OCI-LY3 (cell line): ENCODE results near the gene RTL10.

ENCODE experiments used
- EZH2phosphoT487 ChIP-seq: fragments of 200-600 bp; shearing (Covaris generic); IDR thresholded peaks from 2 replicates; pipeline ENCODE4 v1.6.1; 2018; ENCODE audit warnings: antibody characterized with exemption, mixed run types, low read depth
- TF ChIP-seq, protein P1 (sequence below): fragments of 200-600, 300-600 bp; sonication (generic); IDR thresholded peaks from 2 replicates; pipeline ENCODE4 v1.5.1; 2014; ENCODE audit warnings: antibody characterized with exemption, low read length, low read depth

DNA sequence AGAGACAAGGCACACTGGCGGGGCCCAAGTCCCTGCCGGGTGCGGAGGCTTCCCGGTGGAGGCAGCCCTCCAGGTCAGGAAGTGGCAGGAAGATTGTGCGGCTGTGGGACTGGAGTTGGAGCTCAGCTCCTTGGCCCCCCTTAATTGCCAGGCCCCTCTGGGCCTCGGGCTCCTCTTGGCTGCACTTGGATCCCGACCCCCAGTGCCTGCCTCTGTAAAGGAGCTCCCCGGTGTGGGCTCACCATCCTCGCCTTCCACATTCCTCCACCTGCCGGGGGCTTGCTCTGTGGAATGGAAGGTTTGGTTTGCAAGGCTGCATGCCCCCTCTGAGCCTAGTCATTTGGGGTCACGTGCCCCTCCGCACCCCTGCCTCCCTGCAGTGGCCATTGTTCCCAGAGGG is 48.8 kb upstream of the RTL10 start:
- TF ChIP-seq, protein P1, sequence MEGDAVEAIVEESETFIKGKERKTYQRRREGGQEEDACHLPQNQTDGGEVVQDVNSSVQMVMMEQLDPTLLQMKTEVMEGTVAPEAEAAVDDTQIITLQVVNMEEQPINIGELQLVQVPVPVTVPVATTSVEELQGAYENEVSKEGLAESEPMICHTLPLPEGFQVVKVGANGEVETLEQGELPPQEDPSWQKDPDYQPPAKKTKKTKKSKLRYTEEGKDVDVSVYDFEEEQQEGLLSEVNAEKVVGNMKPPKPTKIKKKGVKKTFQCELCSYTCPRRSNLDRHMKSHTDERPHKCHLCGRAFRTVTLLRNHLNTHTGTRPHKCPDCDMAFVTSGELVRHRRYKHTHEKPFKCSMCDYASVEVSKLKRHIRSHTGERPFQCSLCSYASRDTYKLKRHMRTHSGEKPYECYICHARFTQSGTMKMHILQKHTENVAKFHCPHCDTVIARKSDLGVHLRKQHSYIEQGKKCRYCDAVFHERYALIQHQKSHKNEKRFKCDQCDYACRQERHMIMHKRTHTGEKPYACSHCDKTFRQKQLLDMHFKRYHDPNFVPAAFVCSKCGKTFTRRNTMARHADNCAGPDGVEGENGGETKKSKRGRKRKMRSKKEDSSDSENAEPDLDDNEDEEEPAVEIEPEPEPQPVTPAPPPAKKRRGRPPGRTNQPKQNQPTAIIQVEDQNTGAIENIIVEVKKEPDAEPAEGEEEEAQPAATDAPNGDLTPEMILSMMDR: no peak
- no peak for TF ChIP-seq EZH2phosphoT487
